Motor neuron (in vitro differentiated cells): ENCODE data around the gene RBFOX2. TPM values are rescaled to one million over a fixed set of nuclear protein-coding genes. Genes with fewer than 3 reads are reported as not detected.
"Not testable (repeated sequence)": the region's sequence is repeated elsewhere in the genome, so short reads cannot be mapped to it uniquely, and the experiment has no call there.

Source experiments
- ATAC-seq, 8 experiments: fragments of 200-7000 bp; cut with Tn5 transposase; replicated peaks in 6 of 8; 2 replicates each; pipeline ENCODE4 v1.8.0; 2021; ENCODE audit warnings: mild to moderate bottlenecking in 8 of 8, moderate library complexity in 8 of 8
- H3K27ac ChIP-seq, 2 donors: fragments of 250-450 bp; sonication (Bioruptor Pico); 2 replicates each; pipeline ENCODE4 v1.9.0; 2021; ENCODE audit warnings: antibody characterized with exemption in 2 of 2, mild to moderate bottlenecking in 2 of 2, moderate library complexity in 1 of 2
- H3K4me1 ChIP-seq, 2 donors: fragments of 250-450 bp; sonication (Bioruptor Pico); replicated peaks in 1 of 2; 2 replicates each; pipeline ENCODE4 v1.6.1; 2021; ENCODE audit warnings: antibody characterized with exemption in 2 of 2, mild to moderate bottlenecking in 2 of 2, moderate library complexity in 1 of 2
- H3K4me3 ChIP-seq, 5 donors: fragments of 250-450 bp; sonication (Bioruptor Pico); 2 replicates each; pipeline ENCODE4 v1.9.0; 2021; ENCODE audit warnings: antibody characterized with exemption in 5 of 5, mild to moderate bottlenecking in 5 of 5, moderate library complexity in 4 of 5
- WGBS, 10 experiments: fragments of 450-650 bp; shearing (Covaris generic); methylation state at CpG; one replicate each; pipeline ENCODE4 v1.0.0; 2022; 5-methylcytosine and 5-hydroxymethylcytosine counted together
- in situ Hi-C, 9 experiments: fragments of 400-800 bp; cut with MboI; loops; one replicate each; pipeline ENCODE4 v1.15.0; 2021; ENCODE audit warnings: low sequenced_read_pairs in 9 of 9, low pct_unique_long_range_greater_than_20kb in 2 of 9; ENCODE audit not compliant: unreplicated experiment in 9 of 9
- total RNA-seq, 8 experiments: library from RNA; unstranded; fragments of 300-600 nt; gene quantifications; 2 replicates each; pipeline versions ENCODE4 v1.2.3 to v1.2.4, GENCODE V29; 2022

The RBFOX2 gene
- total RNA-seq, 8 experiments from 2014 or later, result 105 to 229 (median 174) TPM

- 0 to 24% (median 9%) methylated on average over 1 to 6 of the region's 6 CpGs; no CpG with 5 or more reads in 3 of the 10 experiments for WGBS, 10 experiments
- peak in 6 of 8 experiments; percentile 16 to 74 (median 54) for ATAC-seq
- Histone ChIP-seq H3K4me3 (no peak overlapping the region), H3K27ac (no peak overlapping the region), H3K4me1 (peaks cover 22 to 23% of the 10 kb centered on the region in 2 donors)
- in situ Hi-C loops, result no loop called here
Measured at GRCh38 chr22:36036167-36036624, 7.6 kb upstream of the RBFOX2 start.

GRCh38 chr22:36032611-36033010, 4.0 kb upstream of the RBFOX2 start:
- Histone ChIP-seq H3K27ac (no peak overlapping the region), H3K4me1 (peaks cover 22 to 23% of the 10 kb centered on the region in 2 donors), H3K4me3 (no peak overlapping the region)
- in situ Hi-C loops, result no loop called here
- no peak for ATAC-seq
- 80 to 100% (median 93%) methylated on average over 1 to 6 of the region's 6 CpGs; no CpG with 5 or more reads in 1 of the 10 experiments for WGBS, 10 experiments

- in situ Hi-C loops, result no loop called here
- no peak for ATAC-seq
- 10 to 94% (median 64%) methylated on average over 2 to 6 of the region's 7 CpGs for WGBS, 10 experiments
- peaks cover 11 to 12% of the 10 kb centered on the region in 2 donors for H3K4me1 ChIP-seq
- no peak overlapping the region for H3K27ac ChIP-seq
- peak overlapping the region; percentile 64 to 75 (median 72) for H3K4me3 ChIP-seq
Measured at GRCh38 chr22:36029406-36029755, 757 bp upstream of the RBFOX2 start.

- WGBS, 10 experiments, result 0% methylated on average over 1 of the region's 87 CpGs; no CpG with 5 or more reads in 8 of the 10 experiments
- peak overlapping the region; percentile 85 to 92 for H3K27ac ChIP-seq
- in situ Hi-C loops, result no loop called here
- H3K4me1 ChIP-seq, result peaks cover 11 to 12% of the 10 kb centered on the region in 2 donors
- peak overlapping the region; percentile 64 to 75 (median 72) for H3K4me3 ChIP-seq
- peak in 5 of 8 experiments; percentile 26 to 48 (median 46) for ATAC-seq
Measured at GRCh38 chr22:36027935-36028645, 534 bp downstream of the RBFOX2 start.

- no peak for ATAC-seq
- peak overlapping the region; percentile 85 to 92 for H3K27ac ChIP-seq
- 0 to 7% (median 2%) methylated on average over 1 to 6 of the region's 7 CpGs; no CpG with 5 or more reads in 3 of the 10 experiments for WGBS, 10 experiments
Measured at GRCh38 chr22:36027579-36027934, 1.1 kb downstream of the RBFOX2 start.

GRCh38 chr22:36026741-36027140, 1.9 kb downstream of the RBFOX2 start:
- in situ Hi-C loops, result no loop called here
- peak overlapping the region; percentile 64 to 75 (median 72) for H3K4me3 ChIP-seq
- no peak for ATAC-seq

More at GRCh38 chr22:36027579-36027934, 1.1 kb downstream of the RBFOX2 start:
- Histone ChIP-seq H3K4me1 (peaks cover 12% of the 10 kb centered on the region in 2 donors), H3K4me3 (peak overlapping the region; percentile 64 to 75 (median 72))
- in situ Hi-C loops, result no loop called here

GRCh38 chr22:36022697-36023096, 5.9 kb downstream of the RBFOX2 start:
- H3K27ac ChIP-seq, result no peak overlapping the region
- H3K4me3 ChIP-seq, result no peak overlapping the region
- ATAC-seq, result no peak
- in situ Hi-C loops, result no loop called here
- H3K4me1 ChIP-seq, result peaks cover 17 to 26% of the 10 kb centered on the region in 2 donors

More at GRCh38 chr22:36026741-36027140, 1.9 kb downstream of the RBFOX2 start:
- Histone ChIP-seq H3K27ac (no peak overlapping the region), H3K4me1 (peaks cover 12 to 15% of the 10 kb centered on the region in 2 donors)

GRCh38 chr22:36022162-36022561, 6.5 kb downstream of the RBFOX2 start:
- Histone ChIP-seq H3K27ac (no peak overlapping the region), H3K4me3 (no peak overlapping the region), H3K4me1 (peaks cover 21 to 30% of the 10 kb centered on the region in 2 donors)
- ATAC-seq, result peak in 3 of 8 experiments; percentile 15 to 74 (median 74)
- in situ Hi-C loops, result no loop called here
- WGBS, 10 experiments, result 0 to 100% (median 96%) methylated on average over 1 of the region's 1 CpG; no CpG with 5 or more reads in 4 of the 10 experiments

- Histone ChIP-seq H3K4me3 (no peak overlapping the region), H3K4me1 (peaks cover 21 to 30% of the 10 kb centered on the region in 2 donors), H3K27ac (no peak overlapping the region)
- 62 to 100% (median 100%) methylated on average over 1 to 2 of the region's 2 CpGs; no CpG with 5 or more reads in 7 of the 10 experiments for WGBS, 10 experiments
- ATAC-seq, result peak in 2 of 8 experiments; percentile 22 to 43
- in situ Hi-C loops, result no loop called here
Measured at GRCh38 chr22:36021606-36022153, 6.9 kb downstream of the RBFOX2 start.

GRCh38 chr22:36020865-36021264, 7.8 kb downstream of the RBFOX2 start:
- H3K27ac ChIP-seq, ATAC-seq, H3K4me3 ChIP-seq, in situ Hi-C loops: not testable (repeated sequence)
- no CpG with 5 or more reads among the region's 3 CpGs for WGBS, 10 experiments
- H3K4me1 ChIP-seq, result peaks cover 23 to 34% of the 10 kb centered on the region in 2 donors

- H3K4me1 ChIP-seq, result peaks cover 29 to 48% of the 10 kb centered on the region in 2 donors
- 0 to 100% (median 45%) methylated on average over 1 to 3 of the region's 3 CpGs; no CpG with 5 or more reads in 2 of the 10 experiments for WGBS, 10 experiments
- in situ Hi-C loops, result no loop called here
- no peak overlapping the region for H3K4me3 ChIP-seq
- peak in 2 of 8 experiments; percentile 28 to 38 for ATAC-seq
- no peak overlapping the region for H3K27ac ChIP-seq
Measured at GRCh38 chr22:36017651-36018091, 11.0 kb downstream of the RBFOX2 start.

GRCh38 chr22:36016684-36017083, 11.9 kb downstream of the RBFOX2 start:
- in situ Hi-C loops, result no loop called here

GRCh38 chr22:36015811-36016529, 12.7 kb downstream of the RBFOX2 start:
- WGBS, 10 experiments, result 0 to 71% (median 20%) methylated on average over 1 to 2 of the region's 2 CpGs; no CpG with 5 or more reads in 4 of the 10 experiments
- no peak overlapping the region for H3K4me3 ChIP-seq
- peak in 3 of 8 experiments; percentile 10 to 61 (median 46) for ATAC-seq
- H3K4me1 ChIP-seq, result peaks cover 33 to 44% of the 10 kb centered on the region in 2 donors
- in situ Hi-C loops, result no loop called here
- H3K27ac ChIP-seq, result no peak overlapping the region

More at GRCh38 chr22:36016684-36017083, 11.9 kb downstream of the RBFOX2 start:
- ATAC-seq, result peak in 6 of 8 experiments; percentile 38 to 56 (median 50)
- H3K27ac ChIP-seq, result no peak overlapping the region
- H3K4me1 ChIP-seq, result peaks cover 29 to 44% of the 10 kb centered on the region in 2 donors
- 0 to 67% (median 30%) methylated on average over 1 to 2 of the region's 2 CpGs; no CpG with 5 or more reads in 3 of the 10 experiments for WGBS, 10 experiments
- no peak overlapping the region for H3K4me3 ChIP-seq
